ENCODE measurements around the gene NUFIP1.

DNA sequence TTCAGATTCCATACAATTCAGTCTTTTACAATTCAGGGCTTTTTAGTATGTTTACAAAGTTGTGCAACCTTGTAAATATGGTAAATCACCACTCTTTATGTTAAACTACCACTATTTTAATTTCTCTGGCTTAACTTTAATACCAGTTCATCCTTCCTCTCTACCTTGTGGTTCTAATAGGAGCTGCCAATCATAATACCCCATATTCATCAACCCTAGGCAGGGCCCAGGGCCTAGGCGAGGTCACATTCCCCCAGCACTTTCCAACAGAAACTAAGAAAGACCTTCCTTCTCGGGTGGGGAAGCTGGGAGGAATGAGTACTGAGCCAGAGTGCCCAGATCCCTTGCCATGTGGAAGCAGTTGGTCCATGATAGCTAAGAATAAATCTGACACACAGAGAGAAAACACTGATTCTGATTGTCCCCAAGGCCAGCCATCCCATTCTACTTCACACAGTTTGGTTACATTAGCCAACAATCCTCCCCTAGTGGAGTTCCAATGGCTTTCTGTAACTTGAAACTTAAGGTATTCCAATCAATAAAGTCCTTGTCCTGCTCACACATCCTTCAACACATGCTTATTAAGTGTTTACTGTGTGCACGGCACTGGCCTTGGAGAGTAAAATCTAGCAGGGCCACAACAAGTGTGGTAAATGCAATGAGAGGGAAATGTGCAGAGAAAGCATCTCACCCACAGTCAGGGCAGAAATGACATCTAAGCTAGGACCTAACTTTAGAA is 76.8 kb downstream of the NUFIP1 start:
- TF ChIP-seq POLR2A (IDR thresholded peaks at IDR 0.05) (no peak), POLR2AphosphoS5 (IDR thresholded peaks at IDR 0.05) (no peak)

All from transverse colon (tissue), 3 donors.